GM23338 (cell line): ENCODE data around the gene KCNQ1OT1.

Experiments
- CTCF ChIP-seq, 2 experiments: fragments of 200-600 bp in 1 of 2; sonication (generic) in 1 of 2; conservative IDR thresholded peaks; 2 replicates each; pipeline versions ENCODE4 v1.5.1 to v1.6.1; 2016 to 2017; ENCODE audit warnings: antibody characterized with exemption in 2 of 2, low read depth in 2 of 2, mild to moderate bottlenecking in 2 of 2, moderate library complexity in 1 of 2
- POLR2AphosphoS5 ChIP-seq: IDR thresholded peaks from 2 replicates; pipeline ENCODE4 v1.6.1; 2016; ENCODE audit warnings: antibody characterized with exemption, low read depth
- TF ChIP-seq, protein P1 (sequence below): IDR thresholded peaks from one replicate; pipeline ENCODE4 v1.6.1; 2018; ENCODE audit warnings: antibody characterized with exemption; ENCODE audit not compliant: unreplicated experiment

DNA sequence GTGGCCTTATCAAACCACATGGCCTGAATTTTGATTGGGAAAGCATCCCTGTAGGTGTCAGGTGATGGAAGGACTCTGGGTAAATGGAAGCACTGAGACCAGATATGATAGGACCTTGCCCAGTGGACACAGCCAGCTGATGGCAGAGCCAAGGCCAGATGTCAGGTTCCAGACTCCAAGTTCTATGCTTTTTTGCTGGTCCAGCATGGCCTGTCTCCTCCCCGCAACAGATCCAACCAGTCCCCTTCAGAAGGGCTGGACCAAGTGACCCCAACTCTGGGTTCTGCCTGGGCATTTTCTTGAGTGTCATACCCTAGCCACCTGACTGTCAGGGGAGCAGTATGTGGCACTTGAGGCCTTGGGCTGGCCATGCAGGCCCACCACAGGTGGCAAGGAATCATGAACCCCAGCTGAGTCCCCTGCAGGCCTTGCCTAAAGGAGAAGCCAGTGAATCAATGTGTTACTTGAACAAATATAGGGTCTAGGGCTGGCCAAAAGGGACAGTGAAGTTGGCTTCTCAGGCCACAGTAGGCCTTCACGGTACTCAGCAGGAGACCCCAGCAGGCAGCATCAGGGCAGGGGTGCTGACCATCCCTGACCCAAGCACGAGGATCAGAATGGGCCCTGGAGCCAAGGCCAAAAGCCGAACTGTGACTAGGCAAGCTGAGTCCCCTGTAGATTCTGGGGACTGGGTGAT, 27.1 kb downstream of the KCNQ1OT1 start:
- TF ChIP-seq CTCF (conservative IDR thresholded peaks at IDR 0.05; ENCODE audit: low read depth in 2 of 2) (no peak), POLR2AphosphoS5 (no peak)
- TF ChIP-seq, protein P1, sequence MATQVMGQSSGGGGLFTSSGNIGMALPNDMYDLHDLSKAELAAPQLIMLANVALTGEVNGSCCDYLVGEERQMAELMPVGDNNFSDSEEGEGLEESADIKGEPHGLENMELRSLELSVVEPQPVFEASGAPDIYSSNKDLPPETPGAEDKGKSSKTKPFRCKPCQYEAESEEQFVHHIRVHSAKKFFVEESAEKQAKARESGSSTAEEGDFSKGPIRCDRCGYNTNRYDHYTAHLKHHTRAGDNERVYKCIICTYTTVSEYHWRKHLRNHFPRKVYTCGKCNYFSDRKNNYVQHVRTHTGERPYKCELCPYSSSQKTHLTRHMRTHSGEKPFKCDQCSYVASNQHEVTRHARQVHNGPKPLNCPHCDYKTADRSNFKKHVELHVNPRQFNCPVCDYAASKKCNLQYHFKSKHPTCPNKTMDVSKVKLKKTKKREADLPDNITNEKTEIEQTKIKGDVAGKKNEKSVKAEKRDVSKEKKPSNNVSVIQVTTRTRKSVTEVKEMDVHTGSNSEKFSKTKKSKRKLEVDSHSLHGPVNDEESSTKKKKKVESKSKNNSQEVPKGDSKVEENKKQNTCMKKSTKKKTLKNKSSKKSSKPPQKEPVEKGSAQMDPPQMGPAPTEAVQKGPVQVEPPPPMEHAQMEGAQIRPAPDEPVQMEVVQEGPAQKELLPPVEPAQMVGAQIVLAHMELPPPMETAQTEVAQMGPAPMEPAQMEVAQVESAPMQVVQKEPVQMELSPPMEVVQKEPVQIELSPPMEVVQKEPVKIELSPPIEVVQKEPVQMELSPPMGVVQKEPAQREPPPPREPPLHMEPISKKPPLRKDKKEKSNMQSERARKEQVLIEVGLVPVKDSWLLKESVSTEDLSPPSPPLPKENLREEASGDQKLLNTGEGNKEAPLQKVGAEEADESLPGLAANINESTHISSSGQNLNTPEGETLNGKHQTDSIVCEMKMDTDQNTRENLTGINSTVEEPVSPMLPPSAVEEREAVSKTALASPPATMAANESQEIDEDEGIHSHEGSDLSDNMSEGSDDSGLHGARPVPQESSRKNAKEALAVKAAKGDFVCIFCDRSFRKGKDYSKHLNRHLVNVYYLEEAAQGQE = no peak
